GM23338 (cell line): ENCODE results near the gene NANOGP8. TPM values are rescaled to one million over a fixed set of nuclear protein-coding genes. Genes with fewer than 3 reads are reported as not detected.

ENCODE experiments used
- ATAC-seq: fragments of 200-7000 bp; cut with Tn5 transposase; 3 replicates; pipeline ENCODE4 v1.9.1; 2020
- DNase-seq: peaks from one replicate; pipeline ENCODE4 v3.0.0-alpha.2; 2015; ENCODE audit warnings: low spot score
- H2AFZ ChIP-seq: fragments of 200-600 bp; sonication (generic); 2 replicates; pipeline ENCODE4 v1.8.0; 2016; ENCODE audit warnings: antibody characterized with exemption, mild to moderate bottlenecking, moderate library complexity
- H3F3A ChIP-seq: fragments of 200-600 bp; sonication (generic); replicated peaks from 2 replicates; pipeline ENCODE4 v1.8.0; 2017; ENCODE audit warnings: antibody characterized with exemption, mixed run types, low read depth
- H3K27ac ChIP-seq: fragments of 200-600 bp; sonication (generic); 2 replicates; pipeline ENCODE4 v1.6.1; 2016; ENCODE audit warnings: low read depth
- H3K27me3 ChIP-seq: fragments of 200-600 bp; sonication (generic); 2 replicates; pipeline ENCODE4 v1.8.0; 2016; ENCODE audit warnings: mild to moderate bottlenecking, mixed run types, moderate library complexity; ENCODE audit not compliant: insufficient read depth
- H3K36me3 ChIP-seq: fragments of 200-600 bp; sonication (generic); 2 replicates; pipeline ENCODE4 v1.8.0; 2016; ENCODE audit warnings: mild to moderate bottlenecking; ENCODE audit not compliant: insufficient read depth
- H3K4me1 ChIP-seq: fragments of 200-600 bp; sonication (generic); 2 replicates; pipeline ENCODE4 v1.8.0; 2016; ENCODE audit warnings: mild to moderate bottlenecking, moderate library complexity; ENCODE audit not compliant: insufficient read depth
- H3K4me2 ChIP-seq: fragments of 200-600 bp; sonication (generic); 2 replicates; pipeline ENCODE4 v1.7.1; 2017; ENCODE audit warnings: mixed run types
- H3K4me3 ChIP-seq: fragments of 200-600 bp; sonication (generic); 2 replicates; pipeline ENCODE4 v1.6.1; 2016; ENCODE audit warnings: mixed run types
- H3K79me2 ChIP-seq: fragments of 200-600 bp; sonication (generic); replicated peaks from 2 replicates; pipeline ENCODE4 v1.8.0; 2017; ENCODE audit warnings: mild to moderate bottlenecking; ENCODE audit not compliant: insufficient read depth
- H3K9me2 ChIP-seq: fragments of 200-600 bp; sonication (generic); 2 replicates; pipeline ENCODE4 v1.8.0; 2017; ENCODE audit not compliant: insufficient read depth
- H4K20me1 ChIP-seq: fragments of 200-600 bp; sonication (generic); replicated peaks from 2 replicates; pipeline ENCODE4 v1.8.0; 2017; ENCODE audit warnings: mild to moderate bottlenecking; ENCODE audit not compliant: insufficient read depth
- H3K27ac Mint-ChIP-seq: 2 replicates; pipeline ENCODE4 v1.8.0; 2020; ENCODE audit warnings: inconsistent platforms, mild to moderate bottlenecking, moderate library complexity, mixed read lengths
- H3K27me3 Mint-ChIP-seq: 3 replicates; pipeline ENCODE4 v1.8.0; 2022; ENCODE audit warnings: low read depth, mild to moderate bottlenecking, moderate library complexity, mixed read lengths, inconsistent platforms; ENCODE audit not compliant: insufficient read depth, poor library complexity
- H3K36me3 Mint-ChIP-seq: 3 replicates; pipeline ENCODE4 v1.8.0; 2021; ENCODE audit warnings: low read depth, mild to moderate bottlenecking, inconsistent platforms, moderate library complexity, mixed read lengths
- H3K4me1 Mint-ChIP-seq: 3 replicates; pipeline ENCODE4 v1.8.0; 2020; ENCODE audit warnings: mild to moderate bottlenecking, inconsistent platforms, mixed read lengths
- H3K4me3 Mint-ChIP-seq: 3 replicates; pipeline ENCODE4 v1.8.0; 2021; ENCODE audit warnings: moderate library complexity, mild to moderate bottlenecking, inconsistent platforms, mixed read lengths
- H3K9me3 Mint-ChIP-seq: 3 replicates; pipeline ENCODE4 v1.8.0; 2020; ENCODE audit warnings: moderate library complexity, mild to moderate bottlenecking, inconsistent platforms, mixed read lengths
- CREB1 ChIP-seq: fragments of 250-450 bp; sonication (Bioruptor Pico); IDR thresholded peaks from 2 replicates; pipeline ENCODE4 v1.5.0; 2020; ENCODE audit warnings: low read depth, mild to moderate bottlenecking, moderate library complexity
- ETS1 ChIP-seq: IDR thresholded peaks from 2 replicates; pipeline ENCODE4 v1.6.1; 2016; ENCODE audit warnings: antibody characterized with exemption
- EZH2 ChIP-seq: fragments of 200-600 bp; sonication (generic); IDR thresholded peaks from one replicate; pipeline ENCODE4 v1.8.0; 2017; ENCODE audit warnings: antibody characterized with exemption, mild to moderate bottlenecking, low read depth; ENCODE audit not compliant: unreplicated experiment
- EZH2phosphoT487 ChIP-seq: fragments of 200-600 bp; sonication (generic); IDR thresholded peaks from one replicate; pipeline ENCODE4 v1.8.1; 2018; ENCODE audit warnings: antibody characterized with exemption; ENCODE audit not compliant: unreplicated experiment
- JUNB ChIP-seq: IDR thresholded peaks from one replicate; pipeline ENCODE4 v1.6.1; 2016; ENCODE audit warnings: antibody characterized with exemption; ENCODE audit not compliant: unreplicated experiment
- NANOG ChIP-seq: IDR thresholded peaks from 2 replicates; pipeline ENCODE4 v1.6.1; 2016; ENCODE audit warnings: antibody characterized with exemption, borderline replicate concordance
- POLR2AphosphoS5 ChIP-seq: IDR thresholded peaks from 2 replicates; pipeline ENCODE4 v1.6.1; 2016; ENCODE audit warnings: antibody characterized with exemption, low read depth
- REST ChIP-seq: IDR thresholded peaks from one replicate; pipeline ENCODE4 v1.6.1; 2018; ENCODE audit warnings: antibody characterized with exemption; ENCODE audit not compliant: unreplicated experiment
- STAT1 ChIP-seq: IDR thresholded peaks from one replicate; pipeline ENCODE4 v1.6.1; 2016; ENCODE audit warnings: antibody characterized with exemption; ENCODE audit not compliant: unreplicated experiment
- ZNF114 ChIP-seq: fragments of 250-450 bp; sonication (Bioruptor Pico); IDR thresholded peaks from 2 replicates; pipeline ENCODE4 v1.5.0; 2020; ENCODE audit warnings: mild to moderate bottlenecking, moderate library complexity
- ZNF331 ChIP-seq: fragments of 250-450 bp; sonication (Bioruptor Pico); IDR thresholded peaks from 2 replicates; pipeline ENCODE4 v1.5.0; 2020; ENCODE audit warnings: low read depth, mild to moderate bottlenecking, moderate library complexity
- ZNF462 ChIP-seq: fragments of 250-450 bp; sonication (Bioruptor Pico); IDR thresholded peaks from 2 replicates; pipeline ENCODE4 v1.5.0; 2020; ENCODE audit warnings: mild to moderate bottlenecking, moderate library complexity
- polyA plus RNA-seq: library from polyadenylated mRNA; unstranded; fragments of >200 nt; fragmentation: Nextera tagmentation; extraction: Ambion mirVana; gene quantifications from 2 replicates; pipeline ENCODE4 v1.2.1, GENCODE V29; 2016
- total RNA-seq: library from RNA; depleted of rRNA; stranded (reverse); fragments of >200 nt; shearing (Covaris generic); gene quantifications from 2 replicates; pipeline ENCODE4 v1.2.3, GENCODE V29; 2014

The NANOGP8 gene
- total and polyA plus RNA-seq, 2 experiments from 2014 or later: 8.5 to 53.4 TPM

GRCh38 chr15:35115155-35115725 is 30.1 kb upstream of the NANOGP8 start (continued):
- TF ChIP-seq ZNF462 (CRISPR knock-in tag) (no peak), STAT1 (no peak), ZNF331 (CRISPR knock-in tag) (no peak), NANOG (no peak), CREB1 (CRISPR knock-in tag) (no peak), EZH2phosphoT487 (no peak)

- no peaks in the 10 kb centered on the region for H4K20me1 ChIP-seq
- H3K9me3 Mint-ChIP-seq: no peaks in the 10 kb centered on the region
- H3K27me3 ChIP-seq: no peaks in the 10 kb centered on the region
- H3K79me2 ChIP-seq: no peaks in the 10 kb centered on the region
- no peaks in the 10 kb centered on the region for H3F3A ChIP-seq
- H3K4me2 ChIP-seq: no peak overlapping the region
- H3K27me3 Mint-ChIP-seq: no peaks in the 10 kb centered on the region
- peaks cover 7% of the 10 kb centered on the region; the same call in 1 of the 2 replicates for H3K9me2 ChIP-seq
- no peak overlapping the region for H2AFZ ChIP-seq
- no peak overlapping the region for H3K4me3 Mint-ChIP-seq
- H3K4me1 Mint-ChIP-seq: peaks cover 9% of the 10 kb centered on the region; the same call in 2 of the 3 replicates
- peaks cover 11% of the 10 kb centered on the region for H3K4me1 ChIP-seq
- H3K4me3 ChIP-seq: no peak overlapping the region
- ATAC-seq (no peak), DNase-seq (no peak)
- H3K27ac Mint-ChIP-seq: no peak overlapping the region
- no peak overlapping the region for H3K27ac ChIP-seq
- H3K36me3 Mint-ChIP-seq: no peaks in the 10 kb centered on the region
- H3K36me3 ChIP-seq: no peaks in the 10 kb centered on the region
- no peak for TF ChIP-seq STAT1
- TF ChIP-seq EZH2phosphoT487: no peak
- no peak for TF ChIP-seq POLR2AphosphoS5
- TF ChIP-seq EZH2: no peak
- TF ChIP-seq ZNF114 (CRISPR knock-in tag): no peak
- no peak for TF ChIP-seq REST
- no peak for TF ChIP-seq NANOG
- no peak for TF ChIP-seq ZNF331 (CRISPR knock-in tag)
- TF ChIP-seq ETS1: no peak
- TF ChIP-seq JUNB: no peak
- no peak for TF ChIP-seq CREB1 (CRISPR knock-in tag)
Measured at GRCh38 chr15:35112346-35112745, 27.3 kb upstream of the NANOGP8 start.
